SU-DHL-6 (cell line): Measurements from ENCODE around the gene TPR.

ENCODE experiments used
- H2AFZ ChIP-seq: fragments of 200-600 bp; sonication (generic); 2 replicates; pipeline ENCODE4 v1.6.1; 2014; ENCODE audit warnings: low read depth, mild to moderate bottlenecking, moderate library complexity, mixed read lengths, antibody characterized with exemption, low read length; ENCODE audit not compliant: severe bottlenecking
- H3F3A ChIP-seq: fragments of 200-600 bp; shearing (Covaris generic); 2 replicates; pipeline ENCODE4 v1.6.0; 2016; ENCODE audit warnings: antibody characterized with exemption, mild to moderate bottlenecking; ENCODE audit not compliant: insufficient read depth
- H3K27ac ChIP-seq: fragments of 200-600 bp; sonication (generic); 2 replicates; pipeline ENCODE4 v1.5.1; 2016; ENCODE audit warnings: low read depth, mild to moderate bottlenecking, low read length, moderate library complexity, mixed read lengths
- H3K27me3 ChIP-seq: fragments of 200-600 bp; sonication (generic), shearing (Covaris generic); 2 replicates; pipeline ENCODE4 v1.6.0; 2014; ENCODE audit warnings: mild to moderate bottlenecking, low read length
- H3K36me3 ChIP-seq: fragments of 200-600 bp; sonication (generic); 2 replicates; pipeline ENCODE4 v1.6.1; 2014; ENCODE audit warnings: mild to moderate bottlenecking, low read length, mixed read lengths
- H3K4me2 ChIP-seq: fragments of 300-600, 200-600 bp; shearing (Covaris generic), sonication (generic); 2 replicates; pipeline ENCODE4 v1.6.0; 2014; ENCODE audit warnings: low read length, low read depth, mild to moderate bottlenecking; ENCODE audit not compliant: poor library complexity, severe bottlenecking
- H3K4me3 ChIP-seq: fragments of 200-600 bp; sonication (generic); 2 replicates; pipeline ENCODE4 v1.5.1; 2014; ENCODE audit warnings: antibody characterized with exemption, low read length, mild to moderate bottlenecking, mixed read lengths; ENCODE audit not compliant: insufficient read depth, poor library complexity, severe bottlenecking
- H3K79me2 ChIP-seq: fragments of 200-600 bp; sonication (generic); 2 replicates; pipeline ENCODE4 v1.6.1; 2014; ENCODE audit warnings: mild to moderate bottlenecking, low read length, moderate library complexity; ENCODE audit not compliant: insufficient read depth
- H3K9ac ChIP-seq: fragments of 200-600 bp; sonication (generic); 2 replicates; pipeline ENCODE4 v1.7.0; 2014; ENCODE audit warnings: mild to moderate bottlenecking, low read length
- H3K9me2 ChIP-seq: fragments of 200-600 bp; sonication (generic); replicated peaks from 2 replicates; pipeline ENCODE4 v1.6.1; 2014; ENCODE audit warnings: low read length; ENCODE audit not compliant: insufficient read depth
- H3K9me3 ChIP-seq: fragments of 200-600 bp; sonication (generic); 2 replicates; pipeline ENCODE4 v1.6.1; 2014; ENCODE audit warnings: low read length, mixed read lengths; ENCODE audit not compliant: insufficient read depth
- H4K20me1 ChIP-seq: fragments of 200-600 bp; sonication (generic); 2 replicates; pipeline ENCODE4 v1.6.1; 2014; ENCODE audit warnings: low read depth, mild to moderate bottlenecking, antibody characterized with exemption, low read length, moderate library complexity, mixed read lengths
- EZH2phosphoT487 ChIP-seq: fragments of 200-600 bp; sonication (generic), shearing (Covaris generic); conservative IDR thresholded peaks from 2 replicates; pipeline ENCODE4 v1.6.1; 2018; ENCODE audit warnings: mild to moderate bottlenecking, antibody characterized with exemption, low read length, moderate library complexity, mixed read lengths
- TF ChIP-seq, protein P1 (sequence below): fragments of 200-600 bp; sonication (generic); IDR thresholded peaks from one replicate; pipeline ENCODE4 v1.5.1; 2017; ENCODE audit warnings: antibody characterized with exemption, mild to moderate bottlenecking, low read length, moderate library complexity; ENCODE audit not compliant: insufficient read depth, poor library complexity, severe bottlenecking

The TPR gene

DNA sequence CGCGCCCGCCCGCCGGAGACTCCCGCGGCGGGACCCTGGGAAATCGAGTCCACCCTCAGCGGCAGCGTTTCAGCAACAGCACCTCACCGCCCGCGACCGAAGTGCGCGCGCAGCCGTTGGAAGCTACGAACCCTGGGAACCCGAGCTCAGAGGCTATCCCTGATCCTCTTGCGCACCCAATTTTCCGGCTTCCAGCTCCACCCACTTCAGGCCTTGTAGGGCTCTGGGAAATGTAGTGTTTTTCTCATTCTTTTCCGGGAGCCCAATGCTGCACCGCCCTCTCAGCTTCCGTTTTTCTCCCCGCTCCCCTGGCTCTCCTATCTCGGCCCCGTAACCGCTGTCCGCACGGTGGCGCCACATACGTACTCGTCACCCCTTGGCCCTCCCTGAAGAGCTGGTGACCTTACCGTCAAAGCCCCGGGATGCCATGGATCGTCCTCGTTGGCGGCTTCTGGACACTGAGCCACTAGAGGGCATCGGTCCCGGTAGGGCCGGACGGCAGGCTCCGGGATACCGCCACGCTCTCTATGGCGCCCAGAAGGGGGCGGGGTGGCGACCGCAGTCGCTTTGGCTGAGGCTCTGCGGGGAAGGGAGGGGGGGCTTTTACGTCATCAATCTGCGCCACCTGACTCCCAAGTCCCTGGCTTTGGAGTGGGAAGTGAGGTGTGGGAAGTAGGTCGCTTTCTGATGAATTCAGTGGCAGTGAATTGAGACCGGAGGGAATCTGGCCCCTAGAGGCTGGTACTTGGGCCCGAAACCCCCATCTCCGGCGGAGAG, at the start of gene TPR, which contains the start of gene ODR4:
Gene TPR (minus strand): TSS at position 102 of the 777 bp plus-strand sequence. CDS start 225 bp downstream, outside the sequence.
Gene ODR4 (plus strand): TSS at position 687 of the 777 bp plus-strand sequence. CDS start 3,948 bp downstream, outside the sequence.
- Histone ChIP-seq H3K27ac (peak within 1 kb of the TSS; percentile 72), H2AFZ (peak within 1 kb of the TSS; percentile 83), H3K9ac (peak within 1 kb of the TSS; percentile 81), H3K27me3 (no peaks in the 10 kb centered on the region), H3K36me3 (peaks cover 32% of the 10 kb centered on the region), H3K9me3 (no peaks in the 10 kb centered on the region), H3F3A (0 out of 2 replicates have a peak, but pooled peaks cover 4% of the 10 kb centered on the region), H3K9me2 (no peaks in the 10 kb centered on the region), H4K20me1 (peaks cover 19% of the 10 kb centered on the region), H3K4me3 (peak within 1 kb of the TSS; percentile 86), H3K4me2 (peak within 1 kb of the TSS; percentile 94), H3K79me2 (peaks cover 81% of the 10 kb centered on the region)
- TF ChIP-seq, protein P1, sequence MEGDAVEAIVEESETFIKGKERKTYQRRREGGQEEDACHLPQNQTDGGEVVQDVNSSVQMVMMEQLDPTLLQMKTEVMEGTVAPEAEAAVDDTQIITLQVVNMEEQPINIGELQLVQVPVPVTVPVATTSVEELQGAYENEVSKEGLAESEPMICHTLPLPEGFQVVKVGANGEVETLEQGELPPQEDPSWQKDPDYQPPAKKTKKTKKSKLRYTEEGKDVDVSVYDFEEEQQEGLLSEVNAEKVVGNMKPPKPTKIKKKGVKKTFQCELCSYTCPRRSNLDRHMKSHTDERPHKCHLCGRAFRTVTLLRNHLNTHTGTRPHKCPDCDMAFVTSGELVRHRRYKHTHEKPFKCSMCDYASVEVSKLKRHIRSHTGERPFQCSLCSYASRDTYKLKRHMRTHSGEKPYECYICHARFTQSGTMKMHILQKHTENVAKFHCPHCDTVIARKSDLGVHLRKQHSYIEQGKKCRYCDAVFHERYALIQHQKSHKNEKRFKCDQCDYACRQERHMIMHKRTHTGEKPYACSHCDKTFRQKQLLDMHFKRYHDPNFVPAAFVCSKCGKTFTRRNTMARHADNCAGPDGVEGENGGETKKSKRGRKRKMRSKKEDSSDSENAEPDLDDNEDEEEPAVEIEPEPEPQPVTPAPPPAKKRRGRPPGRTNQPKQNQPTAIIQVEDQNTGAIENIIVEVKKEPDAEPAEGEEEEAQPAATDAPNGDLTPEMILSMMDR, result peak; percentile 99
- TF ChIP-seq EZH2phosphoT487, result no peak

DNA sequence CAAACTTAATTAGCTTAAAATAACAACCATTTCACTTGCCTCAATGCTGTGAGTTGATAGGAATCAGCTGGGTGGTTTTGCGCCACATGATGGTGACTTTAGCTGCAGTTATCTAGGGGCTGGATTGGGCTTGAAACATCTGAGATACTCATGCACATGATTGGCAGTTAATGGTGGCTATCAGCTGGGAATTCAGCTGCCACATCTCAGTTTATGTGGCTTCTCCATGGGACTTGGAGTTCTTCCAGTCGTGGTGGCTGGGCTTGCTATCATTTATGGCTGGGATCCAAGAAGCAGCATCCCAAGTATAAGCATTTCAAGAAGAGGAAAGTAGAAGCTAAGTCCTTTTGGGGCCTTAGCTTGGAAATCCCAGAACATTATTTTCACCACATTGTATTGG, 49.5 kb upstream of the TPR start:
- Histone ChIP-seq H3K27me3 (no peaks in the 10 kb centered on the region), H3K36me3 (0 out of 2 replicates have a peak, but pooled peaks cover 3% of the 10 kb centered on the region), H3K4me2 (no peak overlapping the region), H4K20me1 (no peaks in the 10 kb centered on the region), H3K9me2 (no peaks in the 10 kb centered on the region), H3F3A (no peaks in the 10 kb centered on the region), H3K9me3 (no peaks in the 10 kb centered on the region), H3K27ac (no peak overlapping the region), H3K79me2 (no peaks in the 10 kb centered on the region), H3K9ac (no peak overlapping the region), H3K4me3 (no peak overlapping the region), H2AFZ (no peak overlapping the region)
- TF ChIP-seq, protein P1, result no peak
- TF ChIP-seq EZH2phosphoT487, result no peak

DNA sequence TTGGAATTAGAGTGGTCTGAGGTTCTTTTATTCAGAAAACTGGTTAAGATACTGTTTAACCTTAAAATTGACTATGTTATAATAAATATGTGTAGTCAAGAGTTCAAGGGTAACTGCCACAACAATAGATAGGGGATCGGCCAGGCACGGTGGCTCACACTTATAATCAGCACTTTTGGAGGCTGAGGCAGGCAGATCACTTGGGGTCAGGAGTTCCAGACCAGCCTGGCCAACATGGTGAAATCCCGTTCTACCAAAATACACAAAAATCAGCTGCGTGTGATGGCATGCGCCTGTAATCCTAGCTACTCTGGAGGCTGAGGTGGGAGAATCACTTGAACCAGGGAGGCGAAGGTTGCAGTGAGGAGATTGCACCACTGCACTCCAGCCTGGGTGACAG, 46.4 kb upstream of the TPR start:
- Histone ChIP-seq H3K79me2 (no peaks in the 10 kb centered on the region), H4K20me1 (no peaks in the 10 kb centered on the region), H3K9me3 (no peaks in the 10 kb centered on the region), H3K9me2 (no peaks in the 10 kb centered on the region), H3K36me3 (peaks cover 7% of the 10 kb centered on the region; the same call in 1 of the 2 replicates), H3K4me3 (no peak overlapping the region), H3K27me3 (no peaks in the 10 kb centered on the region), H3F3A (no peaks in the 10 kb centered on the region), H3K4me2 (no peak overlapping the region), H3K9ac (no peak overlapping the region), H2AFZ (no peak overlapping the region), H3K27ac (no peak overlapping the region)
- TF ChIP-seq, protein P1, result no peak
- TF ChIP-seq EZH2phosphoT487, result no peak
